Temporal lobe (tissue), 2 donors: ENCODE results near the gene TBC1D9B. TPM values are rescaled to one million over a fixed set of nuclear protein-coding genes. Genes with fewer than 3 reads are reported as not detected.

Source experiments
- small RNA-seq: library from RNA; depleted of rRNA; stranded (forward); fragments of <200 nt; gene quantifications from one replicate; pipeline ENCODE3, GENCODE V24; 2014; ENCODE audit warnings: low replicate concordance
- total RNA-seq: library from RNA; depleted of rRNA; stranded (reverse); fragments of >200 nt; gene quantifications from one replicate; pipeline ENCODE4 v1.2.3, GENCODE V29; 2014

The TBC1D9B gene
- total RNA-seq, 1 donor from 2014 or later: 31.0 TPM

Small RNA genes within 50 kb of the gene (small RNA-seq; reads per million reads assigned to genes)
- gene RF00019: not detected

Other genes with a start within 250 kb of the TBC1D9B start
- not detected for gene CBY3, start 226.9 kb downstream of the TBC1D9B start, total RNA-seq
- 289 TPM for gene CANX, start 208.9 kb downstream of the TBC1D9B start, total RNA-seq
- gene MAML1, start 175.1 kb downstream of the TBC1D9B start, total RNA-seq: 12.8 TPM
- gene LTC4S, start 113.9 kb downstream of the TBC1D9B start, total RNA-seq: 0.74 TPM
- gene MGAT4B, start 101.0 kb downstream of the TBC1D9B start, total RNA-seq: 70.3 TPM
- gene SQSTM1, start 87.0 kb downstream of the TBC1D9B start, total RNA-seq: 45.7 TPM
- 33.9 TPM for gene MRNIP, start 49.1 kb downstream of the TBC1D9B start, total RNA-seq
- 69.8 TPM for gene RNF130, start 163.9 kb upstream of the TBC1D9B start, total RNA-seq